SK-N-SH treated with all-trans-retinoic acid at 6 μM for 48 hours (cell line): ENCODE data around the gene SBF2.

Experiments
- ATAC-seq: fragments of 200-7000 bp; cut with Tn5 transposase; 3 replicates; pipeline ENCODE4 v1.9.1; 2020; ENCODE audit warnings: mild to moderate bottlenecking, moderate library complexity
- ARNTL ChIP-seq: fragments of 450-650 bp; formaldehyde crosslinking; IDR thresholded peaks from 2 replicates; pipeline ENCODE4 v1.5.0; 2020; ENCODE audit warnings: low read depth, mild to moderate bottlenecking, moderate library complexity, borderline replicate concordance
- ESRRG ChIP-seq: fragments of 250-450 bp; sonication (Bioruptor Pico); IDR thresholded peaks from 2 replicates; pipeline ENCODE4 v1.6.1; 2021; ENCODE audit warnings: mild to moderate bottlenecking
- GLIS3 ChIP-seq: fragments of 250-450 bp; sonication (Bioruptor Pico); IDR thresholded peaks from 2 replicates; pipeline ENCODE4 v1.5.0; 2020; ENCODE audit warnings: mild to moderate bottlenecking, moderate library complexity
- ISL1 ChIP-seq: fragments of 250-450 bp; sonication (Bioruptor Pico); IDR thresholded peaks from 2 replicates; pipeline ENCODE4 v2.1.2; 2022; ENCODE audit warnings: mild to moderate bottlenecking, moderate library complexity
- OSR1 ChIP-seq: fragments of 250-450 bp; sonication (Bioruptor Pico); IDR thresholded peaks from 2 replicates; pipeline ENCODE4 v1.8.0; 2022; ENCODE audit warnings: moderate library complexity, mild to moderate bottlenecking, inconsistent platforms
- PPARA ChIP-seq: fragments of 250-450 bp; sonication (Bioruptor Pico); IDR thresholded peaks from 2 replicates; pipeline ENCODE4 v1.5.0; 2020; ENCODE audit warnings: mild to moderate bottlenecking, borderline replicate concordance
- RARB ChIP-seq: fragments of 250-450 bp; sonication (Bioruptor Pico); IDR thresholded peaks from 2 replicates; pipeline ENCODE4 v1.8.0; 2021; ENCODE audit warnings: mild to moderate bottlenecking, moderate library complexity
- SNAI2 ChIP-seq: fragments of 250-450 bp; sonication (Bioruptor Pico); IDR thresholded peaks from 2 replicates; pipeline ENCODE4 v1.5.0; 2020; ENCODE audit warnings: mild to moderate bottlenecking, moderate library complexity
- TCF4 ChIP-seq: fragments of 250-450 bp; sonication (Bioruptor Pico); IDR thresholded peaks from 2 replicates; pipeline ENCODE4 v1.8.0; 2021; ENCODE audit warnings: mild to moderate bottlenecking, moderate library complexity, borderline replicate concordance
- TOX ChIP-seq: fragments of 250-450 bp; sonication (Bioruptor Pico); IDR thresholded peaks from 2 replicates; pipeline ENCODE4 v1.8.0; 2021; ENCODE audit warnings: mild to moderate bottlenecking, moderate library complexity, borderline replicate concordance
- ZC3H10 ChIP-seq: fragments of 250-450 bp; sonication (Bioruptor Pico); IDR thresholded peaks from 2 replicates; pipeline ENCODE4 v1.5.1; 2021; ENCODE audit warnings: mild to moderate bottlenecking, moderate library complexity
- ZFP3 ChIP-seq: fragments of 250-450 bp; sonication (Bioruptor Pico); IDR thresholded peaks from 2 replicates; pipeline ENCODE4 v1.5.0; 2020; ENCODE audit warnings: mild to moderate bottlenecking, moderate library complexity
- ZFP30 ChIP-seq: fragments of 450-650 bp; formaldehyde crosslinking; IDR thresholded peaks from 2 replicates; pipeline ENCODE4 v1.5.0; 2022; ENCODE audit warnings: mild to moderate bottlenecking, moderate library complexity
- ZNF565 ChIP-seq: fragments of 450-650 bp; formaldehyde crosslinking; conservative IDR thresholded peaks from 2 replicates; pipeline ENCODE4 v1.5.0; 2020; ENCODE audit warnings: low read depth, mild to moderate bottlenecking, moderate library complexity
- ZNF70 ChIP-seq: fragments of 450-650 bp; formaldehyde crosslinking; IDR thresholded peaks from 2 replicates; pipeline ENCODE4 v1.5.0; 2020; ENCODE audit warnings: mild to moderate bottlenecking, moderate library complexity
- ZNF8 ChIP-seq: fragments of 450-650 bp; formaldehyde crosslinking; IDR thresholded peaks from 2 replicates; pipeline ENCODE4 v1.5.0; 2020; ENCODE audit warnings: mild to moderate bottlenecking, moderate library complexity
- TF ChIP-seq, protein P1 (sequence below): fragments of 250-450 bp; sonication (Bioruptor Pico); IDR thresholded peaks from 2 replicates; pipeline ENCODE4 v1.5.0; 2020; ENCODE audit warnings: mild to moderate bottlenecking, moderate library complexity
- TF ChIP-seq, protein P2 (sequence below): fragments of 250-450 bp; sonication (Bioruptor Pico); IDR thresholded peaks from 2 replicates; pipeline ENCODE4 v1.8.0; 2020; ENCODE audit warnings: mild to moderate bottlenecking, moderate library complexity, borderline replicate concordance
- TF ChIP-seq, protein P3 (sequence below): fragments of 250-450 bp; sonication (Bioruptor Pico); IDR thresholded peaks from 2 replicates; pipeline ENCODE4 v1.5.1; 2021; ENCODE audit warnings: mild to moderate bottlenecking, moderate library complexity
- TF ChIP-seq, protein P4 (sequence below): fragments of 250-450 bp; sonication (Bioruptor Pico); IDR thresholded peaks from 2 replicates; pipeline ENCODE4 v1.5.1; 2020; ENCODE audit warnings: low read depth, mild to moderate bottlenecking, moderate library complexity

SBF2 gene

DNA sequence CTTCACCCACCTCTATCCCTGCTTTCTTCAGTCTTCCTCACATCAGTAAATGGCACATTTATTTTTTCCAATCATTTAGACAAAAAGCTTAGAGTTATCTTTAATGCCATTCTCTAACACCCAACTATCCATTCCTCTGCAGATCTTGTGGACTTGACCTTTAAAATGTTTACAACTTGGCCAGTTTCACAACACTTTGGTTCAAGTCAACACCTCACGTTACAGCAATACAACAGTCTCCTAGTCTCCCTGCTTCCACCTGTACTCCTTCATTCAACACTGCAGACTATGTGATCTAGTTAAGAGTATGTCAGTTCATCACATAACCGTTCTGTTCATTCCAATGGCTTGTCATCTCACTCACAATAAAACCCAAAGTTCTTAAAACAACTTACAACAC is 325.0 kb downstream of the SBF2 start:
- ATAC-seq: no peak
- no peak for TF ChIP-seq ARNTL (CRISPR knock-in tag)
- no peak for TF ChIP-seq ZFP30
- TF ChIP-seq, protein P1, sequence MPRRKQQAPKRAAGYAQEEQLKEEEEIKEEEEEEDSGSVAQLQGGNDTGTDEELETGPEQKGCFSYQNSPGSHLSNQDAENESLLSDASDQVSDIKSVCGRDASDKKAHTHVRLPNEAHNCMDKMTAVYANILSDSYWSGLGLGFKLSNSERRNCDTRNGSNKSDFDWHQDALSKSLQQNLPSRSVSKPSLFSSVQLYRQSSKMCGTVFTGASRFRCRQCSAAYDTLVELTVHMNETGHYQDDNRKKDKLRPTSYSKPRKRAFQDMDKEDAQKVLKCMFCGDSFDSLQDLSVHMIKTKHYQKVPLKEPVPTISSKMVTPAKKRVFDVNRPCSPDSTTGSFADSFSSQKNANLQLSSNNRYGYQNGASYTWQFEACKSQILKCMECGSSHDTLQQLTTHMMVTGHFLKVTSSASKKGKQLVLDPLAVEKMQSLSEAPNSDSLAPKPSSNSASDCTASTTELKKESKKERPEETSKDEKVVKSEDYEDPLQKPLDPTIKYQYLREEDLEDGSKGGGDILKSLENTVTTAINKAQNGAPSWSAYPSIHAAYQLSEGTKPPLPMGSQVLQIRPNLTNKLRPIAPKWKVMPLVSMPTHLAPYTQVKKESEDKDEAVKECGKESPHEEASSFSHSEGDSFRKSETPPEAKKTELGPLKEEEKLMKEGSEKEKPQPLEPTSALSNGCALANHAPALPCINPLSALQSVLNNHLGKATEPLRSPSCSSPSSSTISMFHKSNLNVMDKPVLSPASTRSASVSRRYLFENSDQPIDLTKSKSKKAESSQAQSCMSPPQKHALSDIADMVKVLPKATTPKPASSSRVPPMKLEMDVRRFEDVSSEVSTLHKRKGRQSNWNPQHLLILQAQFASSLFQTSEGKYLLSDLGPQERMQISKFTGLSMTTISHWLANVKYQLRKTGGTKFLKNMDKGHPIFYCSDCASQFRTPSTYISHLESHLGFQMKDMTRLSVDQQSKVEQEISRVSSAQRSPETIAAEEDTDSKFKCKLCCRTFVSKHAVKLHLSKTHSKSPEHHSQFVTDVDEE (CRISPR knock-in tag): no peak
- no peak for TF ChIP-seq TCF4 (CRISPR knock-in tag)
- TF ChIP-seq TOX (CRISPR knock-in tag): no peak
- no peak for TF ChIP-seq PPARA
- TF ChIP-seq ESRRG (CRISPR knock-in tag): no peak
- TF ChIP-seq ZNF565: no peak
- TF ChIP-seq, all 23 proteins: peak for 0

DNA sequence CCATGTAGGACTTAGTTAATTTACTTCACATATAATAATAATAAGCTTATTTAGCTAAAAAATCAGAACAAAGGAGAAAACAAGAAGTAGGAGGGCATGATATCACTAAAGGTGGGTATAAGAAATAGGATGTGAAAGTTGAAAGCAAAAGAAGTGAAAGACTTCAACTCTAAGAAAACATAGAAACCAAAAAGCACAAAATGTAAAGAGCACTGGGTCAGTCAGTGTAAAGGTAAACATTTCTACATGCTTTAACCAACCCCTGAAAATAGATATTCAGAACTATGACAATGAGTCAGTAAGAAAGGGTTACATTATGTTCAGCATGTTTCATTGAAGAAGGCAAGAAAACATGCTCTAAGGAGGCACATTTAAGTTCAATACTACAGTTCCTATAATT is 331.3 kb downstream of the SBF2 start:
- no peak for ATAC-seq
- no peak for TF ChIP-seq ISL1 (CRISPR knock-in tag)
- TF ChIP-seq, protein P1 (CRISPR knock-in tag): no peak
- no peak for TF ChIP-seq ZNF565
- TF ChIP-seq ZNF70 (CRISPR knock-in tag): no peak
- TF ChIP-seq ARNTL (CRISPR knock-in tag): no peak
- no peak for TF ChIP-seq GLIS3 (CRISPR knock-in tag)
- no peak for TF ChIP-seq ZNF8 (CRISPR knock-in tag)
- TF ChIP-seq TOX (CRISPR knock-in tag): no peak
- TF ChIP-seq PPARA: no peak
- TF ChIP-seq, protein P2, sequence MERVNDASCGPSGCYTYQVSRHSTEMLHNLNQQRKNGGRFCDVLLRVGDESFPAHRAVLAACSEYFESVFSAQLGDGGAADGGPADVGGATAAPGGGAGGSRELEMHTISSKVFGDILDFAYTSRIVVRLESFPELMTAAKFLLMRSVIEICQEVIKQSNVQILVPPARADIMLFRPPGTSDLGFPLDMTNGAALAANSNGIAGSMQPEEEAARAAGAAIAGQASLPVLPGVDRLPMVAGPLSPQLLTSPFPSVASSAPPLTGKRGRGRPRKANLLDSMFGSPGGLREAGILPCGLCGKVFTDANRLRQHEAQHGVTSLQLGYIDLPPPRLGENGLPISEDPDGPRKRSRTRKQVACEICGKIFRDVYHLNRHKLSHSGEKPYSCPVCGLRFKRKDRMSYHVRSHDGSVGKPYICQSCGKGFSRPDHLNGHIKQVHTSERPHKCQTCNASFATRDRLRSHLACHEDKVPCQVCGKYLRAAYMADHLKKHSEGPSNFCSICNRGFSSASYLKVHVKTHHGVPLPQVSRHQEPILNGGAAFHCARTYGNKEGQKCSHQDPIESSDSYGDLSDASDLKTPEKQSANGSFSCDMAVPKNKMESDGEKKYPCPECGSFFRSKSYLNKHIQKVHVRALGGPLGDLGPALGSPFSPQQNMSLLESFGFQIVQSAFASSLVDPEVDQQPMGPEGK (CRISPR knock-in tag): no peak
- TF ChIP-seq, protein P3, sequence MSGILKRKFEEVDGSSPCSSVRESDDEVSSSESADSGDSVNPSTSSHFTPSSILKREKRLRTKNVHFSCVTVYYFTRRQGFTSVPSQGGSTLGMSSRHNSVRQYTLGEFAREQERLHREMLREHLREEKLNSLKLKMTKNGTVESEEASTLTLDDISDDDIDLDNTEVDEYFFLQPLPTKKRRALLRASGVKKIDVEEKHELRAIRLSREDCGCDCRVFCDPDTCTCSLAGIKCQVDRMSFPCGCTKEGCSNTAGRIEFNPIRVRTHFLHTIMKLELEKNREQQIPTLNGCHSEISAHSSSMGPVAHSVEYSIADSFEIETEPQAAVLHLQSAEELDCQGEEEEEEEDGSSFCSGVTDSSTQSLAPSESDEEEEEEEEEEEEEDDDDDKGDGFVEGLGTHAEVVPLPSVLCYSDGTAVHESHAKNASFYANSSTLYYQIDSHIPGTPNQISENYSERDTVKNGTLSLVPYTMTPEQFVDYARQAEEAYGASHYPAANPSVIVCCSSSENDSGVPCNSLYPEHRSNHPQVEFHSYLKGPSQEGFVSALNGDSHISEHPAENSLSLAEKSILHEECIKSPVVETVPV (CRISPR knock-in tag): no peak
- no peak for TF ChIP-seq ZFP30
- no peak for TF ChIP-seq SNAI2 (CRISPR knock-in tag)
- TF ChIP-seq, protein P4, sequence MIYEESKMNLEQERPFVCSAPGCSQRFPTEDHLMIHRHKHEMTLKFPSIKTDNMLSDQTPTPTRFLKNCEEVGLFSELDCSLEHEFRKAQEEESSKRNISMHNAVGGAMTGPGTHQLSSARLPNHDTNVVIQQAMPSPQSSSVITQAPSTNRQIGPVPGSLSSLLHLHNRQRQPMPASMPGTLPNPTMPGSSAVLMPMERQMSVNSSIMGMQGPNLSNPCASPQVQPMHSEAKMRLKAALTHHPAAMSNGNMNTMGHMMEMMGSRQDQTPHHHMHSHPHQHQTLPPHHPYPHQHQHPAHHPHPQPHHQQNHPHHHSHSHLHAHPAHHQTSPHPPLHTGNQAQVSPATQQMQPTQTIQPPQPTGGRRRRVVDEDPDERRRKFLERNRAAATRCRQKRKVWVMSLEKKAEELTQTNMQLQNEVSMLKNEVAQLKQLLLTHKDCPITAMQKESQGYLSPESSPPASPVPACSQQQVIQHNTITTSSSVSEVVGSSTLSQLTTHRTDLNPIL (CRISPR knock-in tag): no peak
- TF ChIP-seq RARB: no peak

DNA sequence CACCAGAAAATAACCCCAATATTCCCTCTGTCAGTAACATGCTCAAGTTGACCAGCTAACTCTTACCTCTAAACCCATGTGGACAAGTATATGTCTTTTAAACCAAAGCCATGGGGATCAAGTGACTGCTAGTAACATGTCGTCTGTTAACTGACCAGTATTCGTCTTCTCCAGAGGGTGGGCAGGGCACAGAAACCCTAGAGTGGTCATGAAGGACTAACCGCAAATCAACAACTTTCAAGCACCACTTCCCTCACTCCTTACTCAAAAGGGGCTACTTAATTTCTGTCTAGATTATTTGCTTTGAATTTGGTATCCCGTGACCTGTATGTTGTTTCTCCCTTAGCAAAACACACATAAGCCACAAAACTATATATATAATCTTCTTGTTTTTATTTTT is 336.9 kb downstream of the SBF2 start:
- no peak for ATAC-seq
- TF ChIP-seq ZFP3 (CRISPR knock-in tag): no peak
- no peak for TF ChIP-seq ZC3H10 (CRISPR knock-in tag)
- no peak for TF ChIP-seq OSR1
- TF ChIP-seq, protein P3 (CRISPR knock-in tag): no peak
